Panc1 (cell line): ENCODE measurements around the gene LOXL1. TPM values are rescaled to one million over a fixed set of nuclear protein-coding genes. Genes with fewer than 3 reads are reported as not detected.

Experiments used
- ATAC-seq: fragments of 200-7000 bp; cut with Tn5 transposase; 2 replicates; pipeline ENCODE4 v1.9.1; 2020; ENCODE audit warnings: mild to moderate bottlenecking, moderate library complexity
- BruUV-seq: library from RNA; stranded (reverse); fragments of 400-500 nt; replicated peaks from 2 replicates; lab custom pipeline; 2021; lab: Mats Ljungman, UMichigan
- CTCF ChIA-PET: fragments of 300-600 bp; sonication (Branson Sonifier 250); formaldehyde crosslinking; loops from one replicate; lab custom pipeline; 2022; ENCODE audit warnings: antibody characterized with exemption; lab: Charles Lee
- POLR2A ChIA-PET: fragments of 300-600 bp; sonication (Branson Sonifier 250); formaldehyde crosslinking; loops from one replicate; lab custom pipeline; 2022; ENCODE audit warnings: antibody characterized with exemption; lab: Charles Lee
- DNase-seq: peaks from one replicate; pipeline ENCODE4 v3.0.0-alpha.2; 2010; ENCODE audit warnings: low read depth, low spot score
- H3K27ac ChIP-seq: 2 replicates; pipeline ENCODE4 v1.5.1; 2011; ENCODE audit warnings: mild to moderate bottlenecking, low read length, inconsistent platforms
- H3K27me3 ChIP-seq: fragments of 200-500 bp; sonication (Bioruptor generic); 2 replicates; pipeline ENCODE4 v1.6.0; 2014; ENCODE audit warnings: low read length, inconsistent platforms; ENCODE audit not compliant: control insufficient read depth, insufficient read depth
- H3K36me3 ChIP-seq: fragments of 200-500 bp; sonication (Bioruptor generic); 2 replicates; pipeline ENCODE4 v1.5.1; 2014; ENCODE audit warnings: inconsistent platforms, mild to moderate bottlenecking, low read length, moderate library complexity; ENCODE audit not compliant: control insufficient read depth, insufficient read depth
- H3K4me1 ChIP-seq: 2 replicates; pipeline ENCODE4 v1.5.1; 2011; ENCODE audit warnings: inconsistent platforms, mild to moderate bottlenecking, low read length, moderate library complexity; ENCODE audit not compliant: control insufficient read depth, insufficient read depth
- H3K4me3 ChIP-seq, 2 experiments: 2 replicates each; pipeline ENCODE4 v1.5.1; 2011 to 2012; ENCODE audit warnings: low read depth in 2 of 2, low read length in 2 of 2, mild to moderate bottlenecking in 2 of 2, inconsistent platforms in 1 of 2, moderate library complexity in 1 of 2
- H3K9me3 ChIP-seq: fragments of 200-500 bp; sonication (Bioruptor generic); 2 replicates; pipeline ENCODE4 v1.5.1; 2014; ENCODE audit warnings: low read depth, mild to moderate bottlenecking, inconsistent platforms, low read length, moderate library complexity; ENCODE audit not compliant: control insufficient read depth, insufficient read depth
- POLR2AphosphoS5 ChIP-seq: IDR thresholded peaks from 2 replicates; pipeline ENCODE4 v1.6.1; 2012; ENCODE audit warnings: mild to moderate bottlenecking, low read depth, low read length, moderate library complexity
- SIN3A ChIP-seq: IDR thresholded peaks from 2 replicates; pipeline ENCODE4 v1.6.1; 2012; ENCODE audit warnings: low read depth, mild to moderate bottlenecking, low read length, moderate library complexity, borderline replicate concordance; ENCODE audit not compliant: insufficient read depth
- TCF7L2 ChIP-seq: IDR thresholded peaks from 2 replicates; pipeline ENCODE4 v1.6.1; 2011; ENCODE audit warnings: mild to moderate bottlenecking, low read depth, low read length, inconsistent platforms
- in situ Hi-C: cut with HindIII; loops from 2 replicates; pipeline ENCODE4 v1.10.0; 2016; ENCODE audit warnings: low sequenced_read_pairs, low pct_unique_long_range_greater_than_20kb
- intact Hi-C: fragments of 100-400 bp; cut with micrococcal nuclease; formaldehyde crosslinking; loops from one replicate; pipeline ENCODE4 v1.10.0; 2022; ENCODE audit not compliant: unreplicated experiment
- total RNA-seq: library from RNA; stranded (reverse); gene quantifications from one replicate; pipeline ENCODE4 v1.2.1, GENCODE V29; 2021; ENCODE audit not compliant: unreplicated experiment
- TF ChIP-seq, protein P1 (sequence below), 2 experiments: IDR thresholded peaks; 2 replicates each; pipeline ENCODE4 v1.6.1; 2011 to 2012; ENCODE audit warnings: low read depth in 2 of 2, control low read depth in 1 of 2, low read length in 1 of 2, mild to moderate bottlenecking in 1 of 2, moderate library complexity in 1 of 2; ENCODE audit not compliant: insufficient read depth in 1 of 2
- TF ChIP-seq, protein P2 (sequence below): fragments of 450-650 bp; IDR thresholded peaks from 2 replicates; pipeline ENCODE4 v1.5.1; 2017; ENCODE audit warnings: mild to moderate bottlenecking

Gene LOXL1
- total RNA-seq, 1 experiment from 2014 or later, result 18.6 TPM

DNA sequence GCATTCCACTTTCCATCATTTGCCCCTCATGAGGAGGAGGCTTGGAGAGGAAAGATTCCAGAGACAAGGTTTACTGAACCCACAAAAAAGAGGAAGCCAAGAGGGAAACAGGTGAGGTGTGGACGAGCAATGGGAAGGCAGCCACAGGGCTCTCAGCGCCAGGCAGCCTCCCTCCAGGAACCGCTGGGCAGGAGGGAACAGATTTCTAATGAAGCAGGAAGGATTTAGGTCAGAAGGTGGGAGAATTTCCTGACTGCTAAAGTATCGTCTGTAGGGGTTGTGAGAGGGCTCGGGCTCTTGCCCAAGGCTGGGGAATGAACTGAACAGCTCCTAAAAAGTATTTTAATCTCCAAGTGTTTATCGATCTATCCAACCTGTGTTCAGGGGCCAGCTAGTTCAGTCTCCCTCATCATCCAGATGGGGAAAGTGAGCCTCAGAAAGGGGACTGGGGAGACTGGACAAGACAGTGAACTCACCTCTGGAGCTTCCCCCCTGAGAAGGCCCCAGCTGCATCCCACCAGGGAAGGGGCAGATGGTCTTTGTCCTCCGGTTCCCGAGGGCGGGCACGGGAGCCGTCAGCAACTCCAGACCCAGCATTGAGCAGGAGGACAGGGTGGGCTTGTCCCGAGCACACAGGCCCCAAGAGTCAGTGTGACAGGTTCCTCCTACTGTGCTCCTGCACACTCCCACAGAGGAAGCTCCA is 10.5 kb downstream of the LOXL1 start:
- BruUV-seq, result no TSS peak
- no peak for ATAC-seq
- Histone ChIP-seq H3K27me3 (no peaks in the 10 kb centered on the region), H3K36me3 (no peaks in the 10 kb centered on the region), H3K4me1 (no peaks in the 10 kb centered on the region), H3K4me3 (no peak overlapping the region), H3K27ac (no peak overlapping the region), H3K9me3 (no peaks in the 10 kb centered on the region)
- intact Hi-C loops (no loop called here), in situ Hi-C loops (no loop called here)
- ChIA-PET POLR2A (no interaction called here), CTCF (interaction anchor here (0.7 to 1.3 kb wide), 2 partner anchors 14 to 619 kb away, joined by 5 to 12 read pairs; no protein-coding TSS in a partner anchor)
- no peak for DNase-seq
- no peak for TF ChIP-seq POLR2AphosphoS5
- TF ChIP-seq, protein P1, sequence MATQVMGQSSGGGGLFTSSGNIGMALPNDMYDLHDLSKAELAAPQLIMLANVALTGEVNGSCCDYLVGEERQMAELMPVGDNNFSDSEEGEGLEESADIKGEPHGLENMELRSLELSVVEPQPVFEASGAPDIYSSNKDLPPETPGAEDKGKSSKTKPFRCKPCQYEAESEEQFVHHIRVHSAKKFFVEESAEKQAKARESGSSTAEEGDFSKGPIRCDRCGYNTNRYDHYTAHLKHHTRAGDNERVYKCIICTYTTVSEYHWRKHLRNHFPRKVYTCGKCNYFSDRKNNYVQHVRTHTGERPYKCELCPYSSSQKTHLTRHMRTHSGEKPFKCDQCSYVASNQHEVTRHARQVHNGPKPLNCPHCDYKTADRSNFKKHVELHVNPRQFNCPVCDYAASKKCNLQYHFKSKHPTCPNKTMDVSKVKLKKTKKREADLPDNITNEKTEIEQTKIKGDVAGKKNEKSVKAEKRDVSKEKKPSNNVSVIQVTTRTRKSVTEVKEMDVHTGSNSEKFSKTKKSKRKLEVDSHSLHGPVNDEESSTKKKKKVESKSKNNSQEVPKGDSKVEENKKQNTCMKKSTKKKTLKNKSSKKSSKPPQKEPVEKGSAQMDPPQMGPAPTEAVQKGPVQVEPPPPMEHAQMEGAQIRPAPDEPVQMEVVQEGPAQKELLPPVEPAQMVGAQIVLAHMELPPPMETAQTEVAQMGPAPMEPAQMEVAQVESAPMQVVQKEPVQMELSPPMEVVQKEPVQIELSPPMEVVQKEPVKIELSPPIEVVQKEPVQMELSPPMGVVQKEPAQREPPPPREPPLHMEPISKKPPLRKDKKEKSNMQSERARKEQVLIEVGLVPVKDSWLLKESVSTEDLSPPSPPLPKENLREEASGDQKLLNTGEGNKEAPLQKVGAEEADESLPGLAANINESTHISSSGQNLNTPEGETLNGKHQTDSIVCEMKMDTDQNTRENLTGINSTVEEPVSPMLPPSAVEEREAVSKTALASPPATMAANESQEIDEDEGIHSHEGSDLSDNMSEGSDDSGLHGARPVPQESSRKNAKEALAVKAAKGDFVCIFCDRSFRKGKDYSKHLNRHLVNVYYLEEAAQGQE (IDR thresholded peaks at IDR 0.05; ENCODE audit: insufficient read depth in 1 of 2, low read depth in 2 of 2, low read length in 1 of 2), result no peak
- TF ChIP-seq, protein P2, sequence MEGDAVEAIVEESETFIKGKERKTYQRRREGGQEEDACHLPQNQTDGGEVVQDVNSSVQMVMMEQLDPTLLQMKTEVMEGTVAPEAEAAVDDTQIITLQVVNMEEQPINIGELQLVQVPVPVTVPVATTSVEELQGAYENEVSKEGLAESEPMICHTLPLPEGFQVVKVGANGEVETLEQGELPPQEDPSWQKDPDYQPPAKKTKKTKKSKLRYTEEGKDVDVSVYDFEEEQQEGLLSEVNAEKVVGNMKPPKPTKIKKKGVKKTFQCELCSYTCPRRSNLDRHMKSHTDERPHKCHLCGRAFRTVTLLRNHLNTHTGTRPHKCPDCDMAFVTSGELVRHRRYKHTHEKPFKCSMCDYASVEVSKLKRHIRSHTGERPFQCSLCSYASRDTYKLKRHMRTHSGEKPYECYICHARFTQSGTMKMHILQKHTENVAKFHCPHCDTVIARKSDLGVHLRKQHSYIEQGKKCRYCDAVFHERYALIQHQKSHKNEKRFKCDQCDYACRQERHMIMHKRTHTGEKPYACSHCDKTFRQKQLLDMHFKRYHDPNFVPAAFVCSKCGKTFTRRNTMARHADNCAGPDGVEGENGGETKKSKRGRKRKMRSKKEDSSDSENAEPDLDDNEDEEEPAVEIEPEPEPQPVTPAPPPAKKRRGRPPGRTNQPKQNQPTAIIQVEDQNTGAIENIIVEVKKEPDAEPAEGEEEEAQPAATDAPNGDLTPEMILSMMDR, result no peak
- no peak for TF ChIP-seq SIN3A
- TF ChIP-seq TCF7L2, result no peak

DNA sequence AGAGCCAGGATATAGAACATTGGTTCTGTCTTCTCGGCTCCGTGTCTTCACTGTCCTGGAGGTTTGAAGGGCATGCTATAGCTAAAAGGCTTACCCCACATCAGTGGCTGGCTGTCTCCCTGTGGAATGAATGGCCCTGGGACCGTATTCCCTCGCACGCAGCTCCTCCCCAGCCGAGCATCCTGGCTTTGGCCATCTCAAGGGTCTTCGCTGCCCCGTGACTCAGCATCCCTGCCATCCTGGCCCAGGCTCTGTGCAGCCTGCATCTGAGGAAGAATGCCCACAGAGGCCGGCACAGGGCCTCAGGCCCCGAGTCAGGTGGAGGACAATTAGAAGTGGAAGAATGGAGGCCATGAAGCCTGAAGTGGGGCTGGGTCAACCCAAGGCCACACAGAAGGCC is 11.0 kb downstream of the LOXL1 start:
- POLR2A ChIA-PET, result no interaction called here
- no peak overlapping the region for H3K27ac ChIP-seq
- no TSS peak for BruUV-seq
- H3K4me1 ChIP-seq, result no peaks in the 10 kb centered on the region
- no peak overlapping the region for H3K4me3 ChIP-seq
- in situ Hi-C loops (no loop called here), intact Hi-C loops (no loop called here)
- H3K36me3 ChIP-seq, result no peaks in the 10 kb centered on the region
- no peaks in the 10 kb centered on the region for H3K27me3 ChIP-seq
- DNase-seq (no peak), ATAC-seq (no peak)
- H3K9me3 ChIP-seq, result no peaks in the 10 kb centered on the region
- CTCF ChIA-PET, result no interaction called here
- no peak for TF ChIP-seq POLR2AphosphoS5
- TF ChIP-seq TCF7L2, result no peak
- TF ChIP-seq SIN3A, result no peak
- TF ChIP-seq, protein P1 (IDR thresholded peaks at IDR 0.05; ENCODE audit: insufficient read depth in 1 of 2, low read depth in 2 of 2, low read length in 1 of 2), result no peak
- TF ChIP-seq, protein P2, result no peak
